CD14-positive monocyte (primary cell): ENCODE results near the gene NACA. TPM values are rescaled to one million over a fixed set of nuclear protein-coding genes. Genes with fewer than 3 reads are reported as not detected.
A peak's percentile ranks its signal among the peaks of the same experiment; 100 is the strongest.
"Not testable (repeated sequence)": the region's sequence is repeated elsewhere in the genome, so short reads cannot be mapped to it uniquely, and the experiment has no call there.

ENCODE experiments used
- DNase-seq, 3 donors: peaks; one replicate each; pipeline ENCODE4 v3.0.0-alpha.2; 2011 to 2022
- H2AFZ ChIP-seq: 2 replicates; pipeline ENCODE4 v1.6.0; 2012; ENCODE audit warnings: mild to moderate bottlenecking, low read depth, low read length, inconsistent platforms; ENCODE audit not compliant: insufficient read depth, poor library complexity, severe bottlenecking
- H3K27ac ChIP-seq, 2 donors: 1 replicate in 1 of 2; 2 replicates in 1 of 2; pipeline ENCODE4 v1.5.1; 2012 to 2013; ENCODE audit warnings: low read length in 2 of 2, control low read depth in 1 of 2, inconsistent platforms in 1 of 2, low read depth in 1 of 2, mild to moderate bottlenecking in 1 of 2
- H3K27me3 ChIP-seq, 2 donors: one replicate each; pipeline versions ENCODE4 v1.6.0 to v1.6.1; 2011 to 2013; ENCODE audit warnings: low read length in 2 of 2; ENCODE audit not compliant: control insufficient read depth in 2 of 2, insufficient read depth in 2 of 2
- H3K36me3 ChIP-seq, 2 donors: replicated peaks in 1 of 2; 1 replicate in 1 of 2; 2 replicates in 1 of 2; pipeline versions ENCODE4 v1.5.1 to v1.6.1; 2012 to 2013; ENCODE audit warnings: low read length in 2 of 2, control low read depth in 1 of 2, inconsistent platforms in 1 of 2, mild to moderate bottlenecking in 1 of 2; ENCODE audit not compliant: insufficient read depth in 2 of 2, control insufficient read depth in 1 of 2
- H3K4me1 ChIP-seq, 2 donors: 1 replicate in 1 of 2; 2 replicates in 1 of 2; pipeline versions ENCODE4 v1.5.1 to v1.6.1; 2012 to 2013; ENCODE audit warnings: low read length in 2 of 2, control low read depth in 1 of 2, inconsistent platforms in 1 of 2, mild to moderate bottlenecking in 1 of 2, moderate library complexity in 1 of 2; ENCODE audit not compliant: insufficient read depth in 2 of 2, control insufficient read depth in 1 of 2
- H3K4me2 ChIP-seq: replicated peaks from 2 replicates; pipeline ENCODE3; 2012; ENCODE audit warnings: low read length, moderate library complexity, mild to moderate bottlenecking; ENCODE audit not compliant: poor library complexity, severe bottlenecking; ENCODE audit errors: extremely low read depth
- H3K4me3 ChIP-seq, 3 experiments: fragments of 200-600 bp in 1 of 3; sonication (generic) in 1 of 3; replicated peaks in 1 of 3; 1 replicate in 2 of 3; 2 replicates in 1 of 3; pipeline ENCODE4 v1.5.1; 2011 to 2013; ENCODE audit warnings: low read length in 3 of 3, mild to moderate bottlenecking in 3 of 3, control low read depth in 2 of 3, low read depth in 2 of 3, inconsistent platforms in 1 of 3, moderate library complexity in 1 of 3
- H3K79me2 ChIP-seq: 2 replicates; pipeline ENCODE4 v1.6.0; 2012; ENCODE audit warnings: mild to moderate bottlenecking, control low read depth, inconsistent platforms, low read length, moderate library complexity; ENCODE audit not compliant: insufficient read depth
- H3K9ac ChIP-seq: 2 replicates; pipeline ENCODE4 v1.6.0; 2017; ENCODE audit warnings: low read length, mild to moderate bottlenecking; ENCODE audit not compliant: insufficient read depth, poor library complexity, severe bottlenecking
- H3K9me3 ChIP-seq, 2 donors: replicated peaks in 1 of 2; 1 replicate in 1 of 2; 2 replicates in 1 of 2; pipeline versions ENCODE4 v1.5.1 to v1.6.1; 2012 to 2013; ENCODE audit warnings: low read length in 2 of 2, control low read depth in 1 of 2; ENCODE audit not compliant: control insufficient read depth in 1 of 2, insufficient read depth in 1 of 2
- H4K20me1 ChIP-seq: 2 replicates; pipeline ENCODE4 v1.6.0; 2012; ENCODE audit warnings: mild to moderate bottlenecking, low read length, control low read depth, moderate library complexity; ENCODE audit not compliant: insufficient read depth
- H3K27ac Mint-ChIP-seq, 7 donors: one replicate each; pipeline ENCODE4 v1.8.0; 2020; ENCODE audit warnings: mild to moderate bottlenecking in 7 of 7, mixed read lengths in 7 of 7, moderate library complexity in 6 of 7, inconsistent platforms in 2 of 7
- H3K27me3 Mint-ChIP-seq, 3 donors: one replicate each; pipeline ENCODE4 v1.8.0; 2021 to 2022; ENCODE audit warnings: low read depth in 3 of 3, mild to moderate bottlenecking in 3 of 3, mixed read lengths in 3 of 3, moderate library complexity in 3 of 3, inconsistent platforms in 1 of 3
- H3K36me3 Mint-ChIP-seq, 2 donors: one replicate each; pipeline ENCODE4 v1.8.0; 2020; ENCODE audit warnings: mixed read lengths in 2 of 2, inconsistent platforms in 1 of 2, mild to moderate bottlenecking in 1 of 2
- H3K4me1 Mint-ChIP-seq: one replicate; pipeline ENCODE4 v1.8.0; 2020; ENCODE audit warnings: mild to moderate bottlenecking, mixed read lengths
- H3K4me3 Mint-ChIP-seq, 2 donors: one replicate each; pipeline ENCODE4 v1.8.0; 2020; ENCODE audit warnings: mild to moderate bottlenecking in 2 of 2, mixed read lengths in 2 of 2, moderate library complexity in 1 of 2
- H3K9me3 Mint-ChIP-seq, 7 donors: one replicate each; pipeline ENCODE4 v1.8.0; 2020 to 2022; ENCODE audit warnings: mixed read lengths in 7 of 7, mild to moderate bottlenecking in 6 of 7, moderate library complexity in 6 of 7, inconsistent platforms in 2 of 7
- WGBS: methylation state at CpG from one replicate; pipeline ENCODE4 v1.1.5; 2013; ENCODE audit warnings: missing lambda C conversion rate; ENCODE audit not compliant: insufficient coverage; 5-methylcytosine and 5-hydroxymethylcytosine counted together
- intact Hi-C, 2 donors: fragments of 100-400 bp; cut with micrococcal nuclease; formaldehyde crosslinking; loops; one replicate each; pipeline versions ENCODE4 v1.15.0 to v1.15.1; 2023
- polyA plus RNA-seq, 3 donors: library from polyadenylated mRNA; depleted of rRNA in 1 of 3; unstranded in 2 of 3; stranded (reverse) in 1 of 3; fragments of 300-500 nt in 2 of 3; fragments of >200 nt in 1 of 3; fragmentation: Illumina TruSeq in 2 of 3; gene quantifications; 1 replicate in 2 of 3; 2 replicates in 1 of 3; pipeline ENCODE4 v1.2.3, GENCODE V29; 2012 to 2021
- TF ChIP-seq, protein P1 (sequence below): fragments of 200-600 bp; IDR thresholded peaks from one replicate; pipeline ENCODE4 v1.8.0; 2022; ENCODE audit warnings: antibody characterized with exemption, mild to moderate bottlenecking

The NACA gene
- polyA plus RNA-seq, 3 donors = 797 to 1,102 (median 937) TPM

DNA sequence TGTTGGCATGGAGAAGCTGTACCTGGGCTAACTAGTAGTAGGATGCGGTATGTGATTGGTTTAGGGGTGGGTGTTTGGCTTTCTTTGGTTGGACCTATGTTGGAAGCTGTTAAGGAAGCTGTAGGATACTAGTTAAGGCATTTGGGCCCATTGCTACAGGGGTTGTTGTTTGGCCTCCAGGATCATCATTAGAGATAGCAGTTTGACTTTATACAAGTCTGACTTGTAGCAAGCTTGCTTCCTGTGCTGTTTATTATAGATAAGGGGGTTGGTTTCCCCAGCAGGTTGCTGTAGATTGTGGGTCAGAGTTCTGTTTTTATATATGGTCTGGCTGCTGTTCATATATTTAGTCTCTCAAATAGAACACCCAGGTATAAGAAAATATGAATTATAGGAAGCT, 28.5 kb upstream of the NACA start:
- no peak overlapping the region for H2AFZ ChIP-seq
- intact Hi-C loops = no loop called here
- peaks cover 33 to 35% of the 10 kb centered on the region in 2 donors for H3K4me1 ChIP-seq

DNA sequence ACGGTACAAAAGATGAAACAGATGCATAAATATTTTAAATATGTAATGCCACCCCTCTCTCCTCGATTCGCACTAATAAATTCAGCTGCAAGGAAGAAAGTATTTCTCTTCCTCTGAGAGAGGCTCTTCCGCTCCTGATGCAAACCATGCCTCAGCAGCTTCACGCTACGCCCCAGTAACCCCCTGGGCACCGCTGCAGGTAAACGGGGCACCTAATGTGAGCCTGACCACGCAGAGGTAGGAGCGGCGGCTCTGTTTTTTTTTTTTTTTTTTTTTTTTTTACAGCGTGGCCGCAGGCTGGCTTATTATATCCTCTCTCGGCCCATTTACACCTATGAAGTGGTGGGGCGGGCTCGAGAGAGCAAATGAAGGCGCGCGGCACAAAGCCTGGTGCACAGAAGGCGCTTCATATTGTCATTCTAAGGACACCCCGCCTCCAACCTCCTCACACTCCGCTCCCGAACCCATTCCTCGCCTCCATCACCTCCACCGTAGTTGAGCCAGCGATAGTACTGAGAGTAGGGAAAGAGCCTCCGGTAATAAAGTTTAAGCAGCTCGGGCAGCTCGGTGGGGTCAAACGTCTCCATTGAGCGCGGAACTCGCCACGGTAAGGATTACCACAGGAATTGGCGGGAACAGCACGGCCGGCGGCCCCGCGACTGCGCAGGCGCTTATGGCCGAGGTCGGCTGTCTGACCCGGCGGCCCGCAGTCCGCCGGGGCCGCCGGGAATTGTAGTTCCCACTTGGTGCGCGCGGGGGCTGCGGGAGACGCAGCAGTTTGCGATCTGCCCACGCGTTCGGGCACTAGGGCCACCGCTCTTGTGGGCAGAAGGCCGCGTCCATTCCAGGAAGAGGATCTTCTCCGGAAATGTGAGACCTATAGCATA, 26.9 kb upstream of the NACA start, which contains the start of gene PRIM1:
Gene PRIM1 (minus strand): TSS at position 612 of the 887 bp plus-strand sequence. CDS start 25 bp downstream, at position 587.
- peaks cover 45% of the 10 kb centered on the region for H3K4me1 Mint-ChIP-seq
- Histone ChIP-seq H3K4me1 (peaks cover 34% of the 10 kb centered on the region in 2 donors), H3K9ac (peak within 1 kb of the TSS; percentile 47), H3K79me2 (peaks cover 37% of the 10 kb centered on the region), H3K4me2 (peak within 1 kb of the TSS; percentile 93), H2AFZ (peak within 1 kb of the TSS; percentile 87), H3K27ac (peak within 1 kb of the TSS; percentile 39 to 66), H3K4me3 (peak within 1 kb of the TSS; percentile 85 to 94 (median 85)), H4K20me1 (no peaks in the 10 kb centered on the region), H3K27me3 (no peaks in the 10 kb centered on the region), H3K36me3 (peaks cover 0 to 2% of the 10 kb centered on the region in 2 donors), H3K9me3 (no peaks in the 10 kb centered on the region)
- H3K9me3 Mint-ChIP-seq = no peaks in the 10 kb centered on the region
- 0% methylated on average over 42 of the region's 64 CpGs for WGBS
- H3K27me3 Mint-ChIP-seq = peaks cover 0 to 2% (median 0%) of the 10 kb centered on the region in 3 donors
- TF ChIP-seq, protein P1, sequence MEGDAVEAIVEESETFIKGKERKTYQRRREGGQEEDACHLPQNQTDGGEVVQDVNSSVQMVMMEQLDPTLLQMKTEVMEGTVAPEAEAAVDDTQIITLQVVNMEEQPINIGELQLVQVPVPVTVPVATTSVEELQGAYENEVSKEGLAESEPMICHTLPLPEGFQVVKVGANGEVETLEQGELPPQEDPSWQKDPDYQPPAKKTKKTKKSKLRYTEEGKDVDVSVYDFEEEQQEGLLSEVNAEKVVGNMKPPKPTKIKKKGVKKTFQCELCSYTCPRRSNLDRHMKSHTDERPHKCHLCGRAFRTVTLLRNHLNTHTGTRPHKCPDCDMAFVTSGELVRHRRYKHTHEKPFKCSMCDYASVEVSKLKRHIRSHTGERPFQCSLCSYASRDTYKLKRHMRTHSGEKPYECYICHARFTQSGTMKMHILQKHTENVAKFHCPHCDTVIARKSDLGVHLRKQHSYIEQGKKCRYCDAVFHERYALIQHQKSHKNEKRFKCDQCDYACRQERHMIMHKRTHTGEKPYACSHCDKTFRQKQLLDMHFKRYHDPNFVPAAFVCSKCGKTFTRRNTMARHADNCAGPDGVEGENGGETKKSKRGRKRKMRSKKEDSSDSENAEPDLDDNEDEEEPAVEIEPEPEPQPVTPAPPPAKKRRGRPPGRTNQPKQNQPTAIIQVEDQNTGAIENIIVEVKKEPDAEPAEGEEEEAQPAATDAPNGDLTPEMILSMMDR = no peak
- peaks cover 0 to 7% of the 10 kb centered on the region in 2 donors for H3K36me3 Mint-ChIP-seq
- H3K4me3 Mint-ChIP-seq = peak within 1 kb of the TSS; percentile 95
- peak; percentile 59 to 77 (median 74) for DNase-seq
- intact Hi-C loops = no loop called here
- H3K27ac Mint-ChIP-seq = peak within 1 kb of the TSS; percentile 61 to 88 (median 79)

More for the DNA sequence above, 28.5 kb upstream of the NACA start:
- TF ChIP-seq, protein P1 = no peak
- Histone ChIP-seq H3K36me3 (no peaks in the 10 kb centered on the region), H3K27me3 (no peaks in the 10 kb centered on the region), H3K9ac (no peak overlapping the region), H3K4me2 (no peak overlapping the region), H3K79me2 (peaks cover 24% of the 10 kb centered on the region), H4K20me1 (no peaks in the 10 kb centered on the region), H3K4me3 (no peak overlapping the region), H3K27ac (no peak overlapping the region), H3K9me3 (peaks cover 0 to 4% of the 10 kb centered on the region in 2 donors)
- 100% methylated on average over 1 of the region's 1 CpG for WGBS
- peaks cover 0 to 2% (median 0%) of the 10 kb centered on the region in 3 donors for H3K27me3 Mint-ChIP-seq
- no peak overlapping the region for H3K4me3 Mint-ChIP-seq
- H3K36me3 Mint-ChIP-seq = no peaks in the 10 kb centered on the region
- peaks cover 0 to 4% (median 3%) of the 10 kb centered on the region in 7 donors for H3K9me3 Mint-ChIP-seq
- no peak for DNase-seq
- H3K27ac Mint-ChIP-seq = no peak overlapping the region
- peaks cover 38% of the 10 kb centered on the region for H3K4me1 Mint-ChIP-seq

DNA sequence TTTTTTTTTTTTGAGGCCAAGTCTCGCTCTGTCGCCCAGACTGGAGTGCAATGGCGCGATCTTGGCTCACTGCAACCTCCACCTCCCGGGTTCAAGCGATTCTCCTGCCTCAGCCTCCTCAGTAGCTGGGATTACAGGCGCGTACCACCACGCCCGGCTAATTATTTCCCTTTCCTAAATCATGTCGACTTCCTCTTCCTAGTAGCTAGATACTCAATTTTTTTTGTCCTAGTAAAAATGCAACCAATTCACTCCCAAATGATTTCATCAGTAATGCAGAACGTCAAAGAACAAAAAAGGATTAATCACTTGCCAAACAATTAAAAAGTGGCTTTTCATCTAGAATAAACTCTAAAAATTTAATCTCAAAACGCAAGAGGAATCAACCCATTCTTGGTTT, 25.5 kb upstream of the NACA start:
- 17% methylated on average over 7 of the region's 13 CpGs for WGBS
- DNase-seq = peak in 2 of 3 donors; percentile 22 to 34
- intact Hi-C loops, H4K20me1 ChIP-seq, H3K9me3 Mint-ChIP-seq, H3K27me3 Mint-ChIP-seq, H3K27me3 ChIP-seq, H3K9ac ChIP-seq, H3K9me3 ChIP-seq: not testable (repeated sequence)
- H3K36me3 Mint-ChIP-seq = peaks cover 7 to 18% of the 10 kb centered on the region in 2 donors
- peaks cover 45% of the 10 kb centered on the region for H3K4me1 Mint-ChIP-seq
- Histone ChIP-seq H2AFZ (peak overlapping the region; percentile 87), H3K79me2 (peaks cover 47% of the 10 kb centered on the region), H3K27ac (peak overlapping the region in 1 of 2 donors; percentile 25), H3K36me3 (peaks cover 0 to 15% of the 10 kb centered on the region in 2 donors), H3K4me1 (peaks cover 34% of the 10 kb centered on the region in 2 donors), H3K4me2 (peak overlapping the region; percentile 93), H3K4me3 (peak overlapping the region in 1 of 3 experiments; percentile 94)
- H3K27ac Mint-ChIP-seq = peak overlapping the region in 5 of 7 donors; percentile 27 to 80 (median 62)
- H3K4me3 Mint-ChIP-seq = peak overlapping the region; percentile 27 to 95
